ENCODE measurements around the gene PHACTR1.

DNA sequence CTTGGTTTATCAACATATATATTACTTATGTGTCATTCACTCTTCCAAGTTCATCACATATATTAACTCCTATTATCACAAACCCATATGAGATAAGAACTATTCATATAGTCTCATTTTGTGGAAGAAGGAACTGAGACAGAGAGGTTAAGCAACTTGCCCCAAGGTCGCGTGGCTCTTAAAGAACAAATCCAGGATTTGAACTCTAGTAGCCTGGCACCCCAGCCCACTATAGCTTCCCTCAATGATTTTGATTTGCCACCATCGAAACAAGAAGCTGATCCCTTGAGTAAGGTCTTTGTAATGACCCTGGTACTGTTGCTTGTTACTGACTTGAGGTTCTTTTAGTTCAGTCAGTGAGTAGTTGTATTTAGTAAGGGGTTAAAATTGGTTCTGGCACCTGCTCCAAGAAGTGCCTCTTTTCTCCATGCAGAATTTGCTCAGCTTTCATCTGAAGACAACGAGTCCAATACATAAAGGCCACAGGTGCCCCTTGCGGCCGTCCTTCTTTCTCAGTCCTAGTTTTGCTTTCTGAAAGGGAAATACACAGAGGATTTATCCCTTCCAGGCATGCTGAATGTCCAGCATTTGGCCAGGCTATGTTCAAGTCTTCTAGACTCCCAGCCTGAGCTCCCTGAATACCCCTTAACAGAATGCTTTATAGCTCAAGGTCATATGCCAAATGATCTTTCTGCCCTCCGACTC is 358.7 kb downstream of the PHACTR1 start:
- TF ChIP-seq POLR2AphosphoS5 (IDR thresholded peaks at IDR 0.05; ENCODE audit: low read depth, low read length) (no peak), POLR2A (IDR thresholded peaks at IDR 0.05; ENCODE audit: low read depth, low read length) (no peak), TAF1 (IDR thresholded peaks at IDR 0.05; ENCODE audit: low read depth, low read length) (no peak), POU2F2 (IDR thresholded peaks at IDR 0.05; ENCODE audit: low read depth, low read length) (no peak)

All from GM12891 (cell line).